A549 (cell line): ENCODE data around the gene ADAMTS4. TPM values are rescaled to one million over a fixed set of nuclear protein-coding genes. Genes with fewer than 3 reads are reported as not detected.

Experiments
- ATAC-seq, 2 experiments: fragments of 200-7000 bp in 1 of 2; fragments of >200 bp in 1 of 2; cut with Nextera tagmentation in 1 of 2; cut with Tn5 transposase in 1 of 2; 3 replicates each; pipeline versions ENCODE4 v1.8.0 to v1.9.1; 2018 to 2020; ENCODE audit warnings: mild to moderate bottlenecking in 1 of 2, moderate library complexity in 1 of 2
- CTCF ChIA-PET: fragments of 300-600 bp; sonication (Branson Sonifier 250); formaldehyde crosslinking; extraction: SDS; loops from one replicate; lab custom pipeline; 2021; ENCODE audit warnings: antibody characterized with exemption, inconsistent platforms; lab: Yijun Ruan, JAX
- POLR2A ChIA-PET: fragments of 350-600 bp; formaldehyde crosslinking; extraction: SDS; loops from one replicate; lab custom pipeline; 2021; ENCODE audit warnings: antibody characterized with exemption, inconsistent platforms; lab: Yijun Ruan, JAX
- DNase-seq, 2 experiments: peaks; one replicate each; pipeline versions ENCODE4 v3.0.0 to v3.0.0-alpha.2; 2011 to 2016; ENCODE audit warnings: low read depth in 1 of 2, low spot score in 1 of 2
- FAIRE-seq: peaks from 2 replicates; lab custom pipeline; 2011; peaks lifted over from hg19 to GRCh38; lab: Jason Lieb, UNC
- H3K27ac ChIP-seq, 2 experiments: fragments of >200 bp; sonication (Bioruptor Twin); formaldehyde crosslinking; 3 replicates each; pipeline ENCODE4 v1.5.1; 2016 to 2017
- H3K4me1 ChIP-seq: fragments of >200 bp; sonication (Bioruptor Twin); formaldehyde crosslinking; 3 replicates; pipeline ENCODE4 v1.6.1; 2016
- H3K4me2 ChIP-seq: fragments of >200 bp; sonication (Bioruptor Twin); formaldehyde crosslinking; 3 replicates; pipeline ENCODE4 v1.6.1; 2016
- H3K4me3 ChIP-seq: fragments of >200 bp; sonication (Bioruptor Twin); formaldehyde crosslinking; 3 replicates; pipeline ENCODE4 v1.5.1; 2016
- H3K9me3 ChIP-seq: fragments of >200 bp; sonication (Bioruptor Twin); formaldehyde crosslinking; 3 replicates; pipeline ENCODE4 v1.6.1; 2016
- ATOH8 ChIP-seq: fragments of 250-450 bp; sonication (Bioruptor Pico); IDR thresholded peaks from 2 replicates; pipeline ENCODE4 v1.5.0; 2020; ENCODE audit warnings: low read depth, mild to moderate bottlenecking, moderate library complexity
- BCL3 ChIP-seq: fragments of >200 bp; sonication (Bioruptor Twin); formaldehyde crosslinking; IDR thresholded peaks from 3 replicates; pipeline ENCODE4 v1.6.1; 2016
- BHLHE40 ChIP-seq: IDR thresholded peaks from 2 replicates; pipeline ENCODE4 v1.6.1; 2012; ENCODE audit warnings: low read depth, low read length, inconsistent platforms
- CEBPB ChIP-seq, 2 experiments: fragments of >200 bp in 1 of 2; sonication (Bioruptor Twin) in 1 of 2; formaldehyde crosslinking in 1 of 2; IDR thresholded peaks; 2 replicates each; pipeline ENCODE4 v1.6.1; 2012 to 2016
- CHD2 ChIP-seq: fragments of 150-350 bp; IDR thresholded peaks from 2 replicates; pipeline ENCODE4 v1.6.1; 2014; ENCODE audit warnings: low read length; ENCODE audit not compliant: partially characterized antibody
- CTCF ChIP-seq: fragments of >200 bp; sonication (Bioruptor Twin); formaldehyde crosslinking; IDR thresholded peaks from 3 replicates; pipeline ENCODE4 v1.5.1; 2016
- EHF ChIP-seq: fragments of 250-450 bp; sonication (Bioruptor Pico); IDR thresholded peaks from 2 replicates; pipeline ENCODE4 v1.5.0; 2020; ENCODE audit warnings: mild to moderate bottlenecking
- EHMT2 ChIP-seq: fragments of 200-600 bp; sonication (generic); IDR thresholded peaks from 2 replicates; pipeline ENCODE4 v1.6.1; 2016; ENCODE audit warnings: antibody characterized with exemption, low read depth, mild to moderate bottlenecking, moderate library complexity
- ELK1 ChIP-seq: fragments of 150-350 bp; IDR thresholded peaks from 2 replicates; pipeline ENCODE4 v1.6.1; 2014; ENCODE audit warnings: low read depth, mild to moderate bottlenecking, low read length
- EP300 ChIP-seq, 2 experiments: fragments of >200 bp; sonication (Bioruptor Twin); formaldehyde crosslinking; IDR thresholded peaks; 2 replicates in 1 of 2; 3 replicates in 1 of 2; pipeline ENCODE4 v1.6.1; 2016 to 2017
- FOSL2 ChIP-seq, 2 experiments: fragments of 450-650 bp in 1 of 2; fragments of >200 bp in 1 of 2; sonication (Bioruptor Twin) in 1 of 2; formaldehyde crosslinking; IDR thresholded peaks; 2 replicates each; pipeline versions ENCODE4 v1.5.0 to v1.6.1; 2016 to 2020; ENCODE audit warnings: mild to moderate bottlenecking in 1 of 2, moderate library complexity in 1 of 2
- HMGXB4 ChIP-seq: fragments of 250-450 bp; sonication (Bioruptor Pico); IDR thresholded peaks from 2 replicates; pipeline ENCODE4 v1.5.0; 2021; ENCODE audit warnings: mild to moderate bottlenecking, moderate library complexity, borderline replicate concordance
- HOXA7 ChIP-seq: fragments of 250-450 bp; sonication (Bioruptor Pico); IDR thresholded peaks from 2 replicates; pipeline ENCODE4 v1.5.0; 2020; ENCODE audit warnings: mild to moderate bottlenecking, moderate library complexity
- JUN ChIP-seq, 2 experiments: fragments of >200 bp; sonication (Bioruptor Twin); formaldehyde crosslinking; IDR thresholded peaks; 2 replicates in 1 of 2; 3 replicates in 1 of 2; pipeline ENCODE4 v1.6.1; 2016 to 2017
- JUNB ChIP-seq: fragments of >200 bp; sonication (Bioruptor Twin); formaldehyde crosslinking; IDR thresholded peaks from 2 replicates; pipeline ENCODE4 v1.6.1; 2016
- KDM1A ChIP-seq: fragments of 200-600 bp; sonication (generic); IDR thresholded peaks from 2 replicates; pipeline ENCODE4 v1.6.1; 2016; ENCODE audit warnings: low read depth, mild to moderate bottlenecking
- MAFK ChIP-seq: fragments of 450-650 bp; IDR thresholded peaks from 2 replicates; pipeline ENCODE4 v1.6.1; 2014; ENCODE audit not compliant: partially characterized antibody
- MYC ChIP-seq: IDR thresholded peaks from 2 replicates; pipeline ENCODE4 v1.6.1; 2012; ENCODE audit warnings: mild to moderate bottlenecking, inconsistent platforms, low read length, improper control_type of control experiment, borderline replicate concordance
- NR3C1 ChIP-seq: fragments of >200 bp; sonication (Bioruptor Twin); formaldehyde crosslinking; IDR thresholded peaks from 3 replicates; pipeline ENCODE4 v1.6.1; 2017
- PHF8 ChIP-seq: fragments of 200-600 bp; sonication (generic); IDR thresholded peaks from 2 replicates; pipeline ENCODE4 v1.6.1; 2016; ENCODE audit warnings: low read depth, mild to moderate bottlenecking, antibody characterized with exemption, moderate library complexity, borderline replicate concordance
- RFX5 ChIP-seq: fragments of 450-650 bp; IDR thresholded peaks from 2 replicates; pipeline ENCODE4 v1.7.1; 2014; ENCODE audit warnings: antibody characterized with exemption, mild to moderate bottlenecking, moderate library complexity
- SMC3 ChIP-seq: fragments of >200 bp; sonication (Bioruptor Twin); formaldehyde crosslinking; IDR thresholded peaks from 3 replicates; pipeline ENCODE4 v1.6.1; 2018; ENCODE audit warnings: inconsistent platforms
- SREBF2 ChIP-seq: fragments of 450-650 bp; IDR thresholded peaks from 2 replicates; pipeline ENCODE4 v1.6.1; 2014; ENCODE audit warnings: mild to moderate bottlenecking, moderate library complexity
- ZFP36 ChIP-seq: fragments of 450-650 bp; IDR thresholded peaks from 2 replicates; pipeline ENCODE4 v1.6.1; 2014; ENCODE audit warnings: borderline replicate concordance; ENCODE audit not compliant: partially characterized antibody
- WGBS: methylation state at CpG from one replicate; pipeline ENCODE4 v1.1.6; 2017; ENCODE audit errors: missing lambda C conversion rate; 5-methylcytosine and 5-hydroxymethylcytosine counted together
- polyA plus RNA-seq, 4 experiments: library from polyadenylated mRNA; depleted of rRNA in 3 of 4; stranded (reverse); fragments of >200 nt; fragmentation: RNase III in 1 of 4; extraction: RNeasy Plus Mini Kit Qiagen cat#74134 plus additional on column Dnase treatment in 1 of 4; gene quantifications; 2 replicates in 3 of 4; 3 replicates in 1 of 4; pipeline ENCODE4 v1.2.3, GENCODE V29; 2011 to 2017

The ADAMTS4 gene
- polyA plus RNA-seq, 2 of the 4 experiments (the other 2 are of a cell fraction) = not detected

GRCh38 chr1:161242313-161242712 lies 43.5 kb upstream of the ADAMTS4 start (continued):
- TF ChIP-seq ATOH8 (CRISPR knock-in tag) (no peak), MYC (no peak), SMC3 (no peak), EHMT2 (no peak)

- no peak overlapping the region for H3K4me2 ChIP-seq
- ChIA-PET CTCF (interaction anchor here (0.9 to 1.8 kb wide), 3 partner anchors 13 to 141 kb away, joined by 3 to 9 read pairs (median 4); no protein-coding TSS in a partner anchor), POLR2A (no interaction called here)
- TF ChIP-seq JUNB = no peak
- TF ChIP-seq ELK1 = no peak
- TF ChIP-seq RFX5 = no peak
- TF ChIP-seq MYC = no peak
- no peak for TF ChIP-seq KDM1A
- no peak for TF ChIP-seq FOSL2 (IDR thresholded peaks at IDR 0.05)
- TF ChIP-seq FOSL2 (CRISPR knock-in tag; IDR thresholded peaks at IDR 0.05) = no peak
- TF ChIP-seq HMGXB4 (CRISPR knock-in tag) = no peak
- no peak for TF ChIP-seq HOXA7 (CRISPR knock-in tag)
- TF ChIP-seq BHLHE40 = no peak
- no peak for TF ChIP-seq PHF8
- no peak for TF ChIP-seq NR3C1
- TF ChIP-seq CEBPB (IDR thresholded peaks at IDR 0.05) = no peak
- no peak for TF ChIP-seq ZFP36
- no peak for TF ChIP-seq EP300 (IDR thresholded peaks at IDR 0.05)
- no peak for TF ChIP-seq EHF
- TF ChIP-seq JUN (IDR thresholded peaks at IDR 0.05) = no peak
- ATAC-seq = peak in 1 of 2 experiments; percentile 13; a peak in 2 of 6 replicates
- H3K27ac ChIP-seq = no peak overlapping the region
- no peaks in the 10 kb centered on the region for H3K9me3 ChIP-seq
- H3K4me3 ChIP-seq = no peak overlapping the region
- no peak for DNase-seq
- no peaks in the 10 kb centered on the region for H3K4me1 ChIP-seq
- FAIRE-seq = no peak
- WGBS = 60% methylated on average over 3 of the region's 3 CpGs
Observed at GRCh38 chr1:161241682-161242081, 42.8 kb upstream of the ADAMTS4 start.

- TF ChIP-seq HMGXB4 (CRISPR knock-in tag) = no peak
- TF ChIP-seq SREBF2 = no peak
- no peak for TF ChIP-seq CTCF
- no peak for TF ChIP-seq CHD2
- no peak for TF ChIP-seq HOXA7 (CRISPR knock-in tag)
- no peak for TF ChIP-seq EHMT2
- no peak for TF ChIP-seq MAFK
- TF ChIP-seq BCL3 = no peak
- FAIRE-seq = no peak
- CTCF ChIA-PET = interaction anchor here (0.7 to 6.8 kb wide), 5 partner anchors 11 to 136 kb away, joined by 3 to 66 read pairs (median 4); partner anchors contain the start of gene TOMM40L
Observed at GRCh38 chr1:161238039-161238473, 39.2 kb upstream of the ADAMTS4 start, which contains the start of gene NR1I3. TSS of gene NR1I3 (minus strand) at chr1:161238203. CDS start at chr1:161236565, 1,638 bp downstream.

More at GRCh38 chr1:161238039-161238473, 39.2 kb upstream of the ADAMTS4 start, which contains the start of gene NR1I3:
- Histone ChIP-seq H3K27ac (no peak within 1 kb of the TSS), H3K4me1 (no peaks in the 10 kb centered on the region), H3K4me3 (no peak within 1 kb of the TSS), H3K4me2 (no peak within 1 kb of the TSS), H3K9me3 (no peaks in the 10 kb centered on the region)
- DNase-seq (no peak), ATAC-seq (no peak)
- POLR2A ChIA-PET = no interaction called here
- 57% methylated on average over 4 of the region's 4 CpGs for WGBS
